GM23248 (cell line): ENCODE data around the gene CSTF1. TPM values are rescaled to one million over a fixed set of nuclear protein-coding genes. Genes with fewer than 3 reads are reported as not detected.

ENCODE experiments used
- DNase-seq: peaks from one replicate; pipeline ENCODE4 v3.0.0-alpha.2; 2015
- H2AFZ ChIP-seq: fragments of 200-600 bp; sonication (generic); 2 replicates; pipeline ENCODE4 v1.6.1; 2016; ENCODE audit warnings: antibody characterized with exemption
- H3F3A ChIP-seq: fragments of 200-600 bp; sonication (generic); 2 replicates; pipeline ENCODE4 v1.6.1; 2016; ENCODE audit warnings: mild to moderate bottlenecking, antibody characterized with exemption, mixed run types; ENCODE audit not compliant: insufficient read depth
- H3K27ac ChIP-seq: fragments of 200-600 bp; sonication (generic); 2 replicates; pipeline ENCODE4 v1.5.1; 2016; ENCODE audit warnings: mild to moderate bottlenecking
- H3K27me3 ChIP-seq: fragments of 200-600 bp; sonication (generic); replicated peaks from 2 replicates; pipeline ENCODE4 v1.6.1; 2016; ENCODE audit warnings: mild to moderate bottlenecking; ENCODE audit not compliant: insufficient read depth
- H3K36me3 ChIP-seq: fragments of 200-600 bp; sonication (generic); 2 replicates; pipeline ENCODE4 v1.6.1; 2016; ENCODE audit warnings: low read depth, mild to moderate bottlenecking
- H3K4me1 ChIP-seq: fragments of 200-600 bp; sonication (generic); 2 replicates; pipeline ENCODE4 v1.6.1; 2016; ENCODE audit warnings: mild to moderate bottlenecking; ENCODE audit not compliant: insufficient read depth
- H3K4me2 ChIP-seq: fragments of 200-600 bp; sonication (generic); one replicate; pipeline ENCODE4 v1.6.1; 2016; ENCODE audit warnings: mild to moderate bottlenecking; ENCODE audit not compliant: unreplicated experiment
- H3K4me3 ChIP-seq: fragments of 200-600 bp; sonication (generic); 2 replicates; pipeline ENCODE4 v1.5.1; 2016; ENCODE audit warnings: mild to moderate bottlenecking
- H3K79me2 ChIP-seq: fragments of 200-600 bp; sonication (generic); 2 replicates; pipeline ENCODE4 v1.6.1; 2016; ENCODE audit warnings: mild to moderate bottlenecking; ENCODE audit not compliant: insufficient read depth
- H3K9ac ChIP-seq: fragments of 200-600 bp; sonication (generic); 2 replicates; pipeline ENCODE4 v1.6.1; 2016; ENCODE audit warnings: mild to moderate bottlenecking
- H3K9me2 ChIP-seq: fragments of 200-600 bp; sonication (generic); 2 replicates; pipeline ENCODE4 v1.6.1; 2016; ENCODE audit warnings: mixed run types, mild to moderate bottlenecking, moderate library complexity; ENCODE audit not compliant: insufficient read depth
- H3K9me3 ChIP-seq: fragments of 200-600 bp; sonication (generic); one replicate; pipeline ENCODE4 v1.6.1; 2017; ENCODE audit warnings: low read depth
- H4K20me1 ChIP-seq: fragments of 200-600 bp; sonication (generic); 2 replicates; pipeline ENCODE4 v1.6.0; 2016; ENCODE audit not compliant: insufficient read depth
- EZH2 ChIP-seq: fragments of 200-600 bp; sonication (generic); IDR thresholded peaks from 2 replicates; pipeline ENCODE4 v1.6.1; 2018; ENCODE audit warnings: antibody characterized with exemption, mild to moderate bottlenecking; ENCODE audit not compliant: insufficient read depth, poor library complexity, severe bottlenecking
- EZH2phosphoT487 ChIP-seq: fragments of 200-600 bp; sonication (generic); IDR thresholded peaks from 2 replicates; pipeline ENCODE4 v1.6.1; 2018; ENCODE audit warnings: antibody characterized with exemption, moderate library complexity, mild to moderate bottlenecking, low read depth; ENCODE audit not compliant: insufficient read depth
- WGBS, 2 experiments: methylation state at CpG; one replicate each; pipeline ENCODE4 v1.1.6; 2015 to 2017; ENCODE audit warnings: low lambda C conversion rate in 2 of 2, low coverage in 1 of 2; ENCODE audit errors: missing lambda C conversion rate in 2 of 2; 5-methylcytosine and 5-hydroxymethylcytosine counted together
- in situ Hi-C: fragments of 300-500 bp; cut with MboI; formaldehyde crosslinking; loops from 2 replicates; pipeline ENCODE4 v1.15.0; 2020
- polyA plus RNA-seq: library from polyadenylated mRNA; unstranded; fragments of >200 nt; fragmentation: Nextera tagmentation; extraction: Ambion mirVana; gene quantifications from 2 replicates; pipeline ENCODE4 v1.2.1, GENCODE V29; 2016
- total RNA-seq: library from RNA; depleted of rRNA; stranded (reverse); fragments of >200 nt; shearing (Covaris generic); gene quantifications from 2 replicates; pipeline ENCODE4 v1.2.3, GENCODE V29; 2014

Gene CSTF1
- total and polyA plus RNA-seq, 2 experiments from 2014 or later, result 41.7 to 69.3 TPM

DNA sequence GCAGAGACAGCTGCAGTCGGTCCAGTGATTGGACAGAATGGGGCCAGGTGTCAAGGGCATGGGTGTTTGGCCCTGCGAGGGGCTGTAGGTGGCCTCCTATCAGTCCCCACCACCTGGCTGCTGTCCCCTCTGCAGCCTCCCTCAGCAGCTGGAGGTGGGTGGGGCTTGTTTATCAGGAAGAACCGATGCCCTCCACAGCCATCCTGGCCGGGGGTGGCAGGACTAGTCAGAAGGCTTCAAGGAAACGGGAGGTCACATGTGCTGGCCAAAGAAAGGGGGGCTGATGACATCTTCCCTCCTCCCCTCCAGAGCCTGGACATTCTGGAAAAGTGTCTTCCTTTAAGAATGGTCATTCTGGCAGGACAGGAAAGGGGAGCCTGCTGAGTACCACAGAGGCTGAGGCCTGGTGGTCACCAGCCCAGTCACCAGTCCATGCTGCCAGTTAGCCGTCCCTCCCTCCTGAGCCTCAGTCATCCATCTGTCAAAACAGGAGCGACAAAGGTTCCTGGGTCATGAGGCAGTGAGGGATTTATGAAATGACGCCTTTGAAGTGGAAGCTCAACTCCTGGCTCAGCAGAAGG is 29.5 kb upstream of the CSTF1 start:
- Histone ChIP-seq H3K79me2 (peaks cover 54% of the 10 kb centered on the region), H3K9me2 (no peaks in the 10 kb centered on the region), H3K36me3 (0 out of 2 replicates have a peak, but pooled peaks cover 27% of the 10 kb centered on the region), H3K4me1 (peaks cover 24% of the 10 kb centered on the region), H3K9me3 (no peaks in the 10 kb centered on the region), H2AFZ (no peak overlapping the region), H3K27ac (no peak overlapping the region), H3K4me2 (no peak overlapping the region), H3K4me3 (no peak overlapping the region), H3F3A (peaks cover 46% of the 10 kb centered on the region), H4K20me1 (no peaks in the 10 kb centered on the region), H3K27me3 (no peaks in the 10 kb centered on the region), H3K9ac (no peak overlapping the region)
- TF ChIP-seq EZH2phosphoT487 (no peak), EZH2 (no peak)
- peak; percentile 46 for DNase-seq
- WGBS, 2 experiments, result 58 to 59% methylated on average over 8 of the region's 8 CpGs
- in situ Hi-C loops, result no loop called here

DNA sequence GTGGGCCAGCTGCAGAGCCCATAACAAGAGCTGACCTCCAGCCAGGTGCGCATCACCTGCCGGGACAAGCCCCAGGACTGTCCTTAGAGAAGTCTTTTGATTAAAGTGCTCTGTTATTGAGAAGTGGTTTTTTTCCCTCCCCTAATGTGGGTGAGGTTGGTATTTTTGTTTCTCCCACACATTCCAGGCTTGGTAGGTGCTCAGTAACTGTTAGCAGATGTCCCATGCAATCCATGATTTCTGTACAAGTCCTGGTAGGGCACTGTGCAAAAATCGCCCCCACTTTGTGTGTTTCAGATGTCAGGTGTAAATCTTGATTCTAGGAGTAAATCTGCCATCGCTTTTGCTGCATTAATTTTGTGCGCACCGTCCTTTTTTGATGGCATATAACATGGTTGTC is 29.0 kb upstream of the CSTF1 start:
- no peak overlapping the region for H3K4me3 ChIP-seq
- H3K9me3 ChIP-seq, result no peaks in the 10 kb centered on the region
- H3K27me3 ChIP-seq, result no peaks in the 10 kb centered on the region
- peaks cover 54% of the 10 kb centered on the region for H3K79me2 ChIP-seq
- peaks cover 31% of the 10 kb centered on the region; the same call in 1 of the 2 replicates for H3K36me3 ChIP-seq
- H3K9ac ChIP-seq, result no peak overlapping the region
- WGBS, 2 experiments, result 97% methylated on average over 6 of the region's 6 CpGs
- peaks cover 46% of the 10 kb centered on the region for H3F3A ChIP-seq
- no peak overlapping the region for H3K27ac ChIP-seq
- no peaks in the 10 kb centered on the region for H4K20me1 ChIP-seq
- H2AFZ ChIP-seq, result no peak overlapping the region
- no peak for DNase-seq
- H3K9me2 ChIP-seq, result no peaks in the 10 kb centered on the region
- no peak overlapping the region for H3K4me2 ChIP-seq
- in situ Hi-C loops, result no loop called here
- TF ChIP-seq EZH2phosphoT487 (no peak), EZH2 (no peak)
- H3K4me1 ChIP-seq, result peaks cover 19% of the 10 kb centered on the region

- Histone ChIP-seq H2AFZ (no peak overlapping the region), H3K9me2 (no peaks in the 10 kb centered on the region), H4K20me1 (no peaks in the 10 kb centered on the region), H3K4me1 (peaks cover 2% of the 10 kb centered on the region; the same call in 1 of the 2 replicates), H3K79me2 (peaks cover 43% of the 10 kb centered on the region), H3K4me2 (no peak overlapping the region), H3F3A (peaks cover 83% of the 10 kb centered on the region), H3K9me3 (no peaks in the 10 kb centered on the region), H3K4me3 (no peak overlapping the region), H3K36me3 (peaks cover 58% of the 10 kb centered on the region), H3K9ac (no peak overlapping the region), H3K27me3 (no peaks in the 10 kb centered on the region), H3K27ac (no peak overlapping the region)
- in situ Hi-C loops, result no loop called here
- no peak for TF ChIP-seq EZH2phosphoT487
- no peak for TF ChIP-seq EZH2
- no peak for DNase-seq
- 76 to 79% methylated on average over 6 of the region's 6 CpGs for WGBS, 2 experiments
These were observed 23.9 kb upstream of the CSTF1 start for GRCh38 chr20:56368351-56369134.

DNA sequence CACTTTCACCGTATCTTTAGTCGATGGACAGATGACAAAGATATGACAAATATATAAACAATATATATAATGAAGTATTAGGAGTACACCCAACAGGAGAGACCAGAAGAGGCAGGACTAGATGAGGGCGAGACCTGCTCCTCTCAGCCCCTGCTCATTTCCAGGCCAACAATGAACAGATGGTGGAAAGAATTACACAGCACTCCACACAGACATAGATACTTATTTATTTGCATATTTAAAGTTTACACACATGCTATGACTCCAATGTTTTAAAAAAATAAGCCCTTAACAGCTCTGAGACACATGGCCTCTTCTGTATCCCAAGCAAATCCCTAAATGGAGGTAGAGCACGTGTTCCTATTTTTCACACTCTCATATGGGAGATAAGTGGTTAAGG is 23.3 kb upstream of the CSTF1 start:
- WGBS, 2 experiments, result 96 to 100% methylated on average over 4 of the region's 4 CpGs

More for the DNA sequence above, 23.3 kb upstream of the CSTF1 start:
- no peak overlapping the region for H2AFZ ChIP-seq
- DNase-seq, result no peak
- H3K4me1 ChIP-seq, result peaks cover 6% of the 10 kb centered on the region
- H3K27me3 ChIP-seq, result no peaks in the 10 kb centered on the region
- H3K36me3 ChIP-seq, result peaks cover 59% of the 10 kb centered on the region
- no peaks in the 10 kb centered on the region for H3K9me3 ChIP-seq
- TF ChIP-seq EZH2 (no peak), EZH2phosphoT487 (no peak)
- H3K4me3 ChIP-seq, result no peak overlapping the region
- H3K9me2 ChIP-seq, result no peaks in the 10 kb centered on the region
- no peak overlapping the region for H3K4me2 ChIP-seq
- peaks cover 82% of the 10 kb centered on the region for H3F3A ChIP-seq
- no peak overlapping the region for H3K9ac ChIP-seq
- no peak overlapping the region for H3K27ac ChIP-seq
- H3K79me2 ChIP-seq, result peaks cover 39% of the 10 kb centered on the region
- H4K20me1 ChIP-seq, result no peaks in the 10 kb centered on the region
- in situ Hi-C loops, result no loop called here
